HEK293 (cell line): ENCODE results near the gene SUFU.

Experiments used
- CTCF ChIA-PET: fragments of 350-600 bp; formaldehyde crosslinking; extraction: SDS; loops from one replicate; lab custom pipeline; 2021; ENCODE audit warnings: antibody characterized with exemption; lab: Yijun Ruan, JAX
- POLR2A ChIA-PET: fragments of 300-600 bp; formaldehyde crosslinking; extraction: SDS; loops from one replicate; lab custom pipeline; 2020; ENCODE audit warnings: antibody characterized with exemption, inconsistent platforms; lab: Yijun Ruan, JAX
- H3K27ac ChIP-seq: fragments of 200-500 bp; sonication (Bioruptor generic); 2 replicates; pipeline ENCODE4 v1.5.1; 2014; ENCODE audit warnings: low read depth, low read length, control low read depth, inconsistent platforms; ENCODE audit errors: extremely low read depth
- H3K36me3 ChIP-seq, 2 experiments: fragments of 200-500 bp in 1 of 2; sonication (Bioruptor generic) in 1 of 2; 1 replicate in 1 of 2; 2 replicates in 1 of 2; pipeline ENCODE4 v1.5.1; 2014 to 2017; ENCODE audit warnings: inconsistent platforms in 2 of 2, low read length in 2 of 2; ENCODE audit not compliant: control insufficient read depth in 2 of 2, insufficient read depth in 1 of 2
- H3K4me1 ChIP-seq: fragments of 200-500 bp; sonication (Bioruptor generic); 2 replicates; pipeline ENCODE4 v1.5.1; 2014; ENCODE audit warnings: mild to moderate bottlenecking, low read length, inconsistent platforms; ENCODE audit not compliant: control insufficient read depth, insufficient read depth
- H3K4me3 ChIP-seq: 2 replicates; pipeline ENCODE4 v1.5.1; 2011; ENCODE audit warnings: low read depth, mild to moderate bottlenecking, control low read depth, low read length, moderate library complexity
- H3K9me3 ChIP-seq: fragments of 200-500 bp; sonication (Bioruptor generic); 2 replicates; pipeline ENCODE4 v1.5.1; 2014; ENCODE audit warnings: low read depth, low read length, inconsistent platforms; ENCODE audit not compliant: control insufficient read depth, insufficient read depth
- GLIS1 ChIP-seq: fragments of 450-650 bp; formaldehyde crosslinking; IDR thresholded peaks from 2 replicates; pipeline ENCODE4 v1.5.1; 2016; ENCODE audit warnings: missing biosample characterization, missing genetic modification characterization
- MEIS1 ChIP-seq: sonication (generic); formaldehyde crosslinking; IDR thresholded peaks from 2 replicates; pipeline ENCODE4 v1.8.1; 2022; ENCODE audit warnings: missing genetic modification reagents, mild to moderate bottlenecking, borderline replicate concordance
- ZBTB48 ChIP-seq: fragments of 450-650 bp; formaldehyde crosslinking; IDR thresholded peaks from 2 replicates; pipeline ENCODE4 v1.5.1; 2016; ENCODE audit warnings: missing biosample characterization, missing genetic modification characterization
- ZFP69B ChIP-seq: fragments of 450-650 bp; formaldehyde crosslinking; IDR thresholded peaks from 2 replicates; pipeline ENCODE4 v1.5.1; 2016; ENCODE audit warnings: missing biosample characterization, missing genetic modification characterization
- ZNF138 ChIP-seq: fragments of 450-650 bp; formaldehyde crosslinking; IDR thresholded peaks from 2 replicates; pipeline ENCODE4 v1.5.1; 2016; ENCODE audit warnings: missing biosample characterization, missing genetic modification characterization, borderline replicate concordance
- ZNF146 ChIP-seq: fragments of 450-650 bp; formaldehyde crosslinking; IDR thresholded peaks from 2 replicates; pipeline ENCODE4 v1.5.1; 2016; ENCODE audit warnings: missing biosample characterization, missing genetic modification characterization
- ZNF175 ChIP-seq: fragments of 450-650 bp; formaldehyde crosslinking; IDR thresholded peaks from 2 replicates; pipeline ENCODE4 v1.5.1; 2016; ENCODE audit warnings: missing biosample characterization, missing genetic modification characterization
- ZNF221 ChIP-seq: fragments of 450-650 bp; formaldehyde crosslinking; IDR thresholded peaks from 2 replicates; pipeline ENCODE4 v1.5.1; 2017; ENCODE audit warnings: missing biosample characterization, missing genetic modification characterization, borderline replicate concordance
- ZNF560 ChIP-seq: fragments of 450-650 bp; formaldehyde crosslinking; IDR thresholded peaks from 2 replicates; pipeline ENCODE4 v1.5.1; 2017; ENCODE audit warnings: missing biosample characterization, missing genetic modification characterization, borderline replicate concordance
- ZNF777 ChIP-seq: fragments of 450-650 bp; formaldehyde crosslinking; IDR thresholded peaks from 2 replicates; pipeline ENCODE4 v1.5.1; 2017; ENCODE audit warnings: missing biosample characterization, missing genetic modification characterization, borderline replicate concordance
- ZNF792 ChIP-seq: fragments of 450-650 bp; formaldehyde crosslinking; IDR thresholded peaks from 2 replicates; pipeline ENCODE4 v1.5.1; 2016; ENCODE audit warnings: missing biosample characterization, missing genetic modification characterization
- ZNF830 ChIP-seq: fragments of 450-650 bp; IDR thresholded peaks from 2 replicates; pipeline ENCODE4 v1.5.0; 2018; ENCODE audit warnings: missing biosample characterization, missing genetic modification characterization, low read depth, mild to moderate bottlenecking, moderate library complexity
- ZSCAN30 ChIP-seq: fragments of 450-650 bp; IDR thresholded peaks from 2 replicates; pipeline ENCODE4 v1.5.1; 2018; ENCODE audit warnings: missing biosample characterization, mild to moderate bottlenecking, missing genetic modification characterization, moderate library complexity
- TF ChIP-seq, protein P1 (sequence below): fragments of 450-650 bp; formaldehyde crosslinking; conservative IDR thresholded peaks from 2 replicates; pipeline ENCODE4 v1.5.1; 2016; ENCODE audit warnings: low read depth, missing biosample characterization, missing genetic modification characterization
- TF ChIP-seq, protein P2 (sequence below): fragments of 450-650 bp; formaldehyde crosslinking; IDR thresholded peaks from 2 replicates; pipeline ENCODE4 v1.5.1; 2016; ENCODE audit warnings: missing biosample characterization, missing genetic modification characterization, borderline replicate concordance
- TF ChIP-seq, protein P3 (sequence below): fragments of 450-650 bp; formaldehyde crosslinking; IDR thresholded peaks from 2 replicates; pipeline ENCODE4 v1.5.1; 2016; ENCODE audit warnings: missing biosample characterization, missing genetic modification characterization
- TF ChIP-seq, protein P4 (sequence below): fragments of 450-650 bp; formaldehyde crosslinking; IDR thresholded peaks from 2 replicates; pipeline ENCODE4 v1.5.1; 2016; ENCODE audit warnings: missing biosample characterization, missing genetic modification characterization
- TF ChIP-seq, protein P5 (sequence below): fragments of 450-650 bp; formaldehyde crosslinking; IDR thresholded peaks from 2 replicates; pipeline ENCODE4 v1.5.1; 2017; ENCODE audit warnings: missing biosample characterization, missing genetic modification characterization
- TF ChIP-seq, protein P6 (sequence below): fragments of 450-650 bp; formaldehyde crosslinking; IDR thresholded peaks from 2 replicates; pipeline ENCODE4 v1.5.1; 2016; ENCODE audit warnings: missing biosample characterization, missing genetic modification characterization

Gene SUFU

DNA sequence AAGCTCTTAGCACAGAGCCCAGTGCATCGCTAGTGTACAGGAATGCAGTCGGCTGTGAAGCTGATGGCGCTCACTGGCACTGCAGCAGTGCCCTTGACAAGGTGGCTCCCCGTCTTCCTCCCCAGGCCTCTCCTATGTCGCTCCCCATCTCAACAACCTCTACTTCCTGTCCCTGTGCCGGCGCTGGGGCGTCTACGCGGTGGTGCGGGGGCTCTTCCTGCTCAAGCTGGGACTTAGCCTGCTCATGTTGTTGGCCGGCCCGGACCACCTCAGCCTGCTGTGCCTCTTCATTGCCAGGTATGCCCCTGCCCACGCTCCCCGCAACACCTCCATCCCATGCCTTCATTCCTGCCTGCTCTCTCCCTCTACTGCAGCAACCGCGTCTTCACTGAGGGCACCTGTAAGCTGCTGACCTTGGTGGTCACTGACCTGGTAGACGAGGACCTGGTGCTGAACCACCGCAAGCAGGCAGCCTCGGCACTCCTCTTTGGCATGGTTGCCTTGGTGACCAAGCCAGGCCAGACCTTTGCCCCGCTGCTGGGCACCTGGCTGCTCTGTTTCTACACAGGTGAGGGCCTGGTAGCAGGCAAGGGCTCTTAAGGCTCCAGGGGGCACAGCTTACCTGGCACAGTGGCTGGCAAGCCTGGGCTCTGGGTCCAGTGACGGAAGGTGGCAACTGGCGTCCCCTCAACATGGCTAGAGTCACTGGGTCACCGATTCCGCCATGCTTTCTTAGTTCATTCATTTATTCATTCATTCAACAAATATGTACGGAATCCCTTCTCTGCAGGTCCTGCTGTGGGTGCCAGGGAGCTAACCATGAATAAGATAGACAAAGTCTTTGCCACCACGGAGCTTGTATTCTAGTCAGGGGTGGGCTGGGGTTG lies 30.1 kb upstream of the SUFU start (continued):
- TF ChIP-seq, protein P1, sequence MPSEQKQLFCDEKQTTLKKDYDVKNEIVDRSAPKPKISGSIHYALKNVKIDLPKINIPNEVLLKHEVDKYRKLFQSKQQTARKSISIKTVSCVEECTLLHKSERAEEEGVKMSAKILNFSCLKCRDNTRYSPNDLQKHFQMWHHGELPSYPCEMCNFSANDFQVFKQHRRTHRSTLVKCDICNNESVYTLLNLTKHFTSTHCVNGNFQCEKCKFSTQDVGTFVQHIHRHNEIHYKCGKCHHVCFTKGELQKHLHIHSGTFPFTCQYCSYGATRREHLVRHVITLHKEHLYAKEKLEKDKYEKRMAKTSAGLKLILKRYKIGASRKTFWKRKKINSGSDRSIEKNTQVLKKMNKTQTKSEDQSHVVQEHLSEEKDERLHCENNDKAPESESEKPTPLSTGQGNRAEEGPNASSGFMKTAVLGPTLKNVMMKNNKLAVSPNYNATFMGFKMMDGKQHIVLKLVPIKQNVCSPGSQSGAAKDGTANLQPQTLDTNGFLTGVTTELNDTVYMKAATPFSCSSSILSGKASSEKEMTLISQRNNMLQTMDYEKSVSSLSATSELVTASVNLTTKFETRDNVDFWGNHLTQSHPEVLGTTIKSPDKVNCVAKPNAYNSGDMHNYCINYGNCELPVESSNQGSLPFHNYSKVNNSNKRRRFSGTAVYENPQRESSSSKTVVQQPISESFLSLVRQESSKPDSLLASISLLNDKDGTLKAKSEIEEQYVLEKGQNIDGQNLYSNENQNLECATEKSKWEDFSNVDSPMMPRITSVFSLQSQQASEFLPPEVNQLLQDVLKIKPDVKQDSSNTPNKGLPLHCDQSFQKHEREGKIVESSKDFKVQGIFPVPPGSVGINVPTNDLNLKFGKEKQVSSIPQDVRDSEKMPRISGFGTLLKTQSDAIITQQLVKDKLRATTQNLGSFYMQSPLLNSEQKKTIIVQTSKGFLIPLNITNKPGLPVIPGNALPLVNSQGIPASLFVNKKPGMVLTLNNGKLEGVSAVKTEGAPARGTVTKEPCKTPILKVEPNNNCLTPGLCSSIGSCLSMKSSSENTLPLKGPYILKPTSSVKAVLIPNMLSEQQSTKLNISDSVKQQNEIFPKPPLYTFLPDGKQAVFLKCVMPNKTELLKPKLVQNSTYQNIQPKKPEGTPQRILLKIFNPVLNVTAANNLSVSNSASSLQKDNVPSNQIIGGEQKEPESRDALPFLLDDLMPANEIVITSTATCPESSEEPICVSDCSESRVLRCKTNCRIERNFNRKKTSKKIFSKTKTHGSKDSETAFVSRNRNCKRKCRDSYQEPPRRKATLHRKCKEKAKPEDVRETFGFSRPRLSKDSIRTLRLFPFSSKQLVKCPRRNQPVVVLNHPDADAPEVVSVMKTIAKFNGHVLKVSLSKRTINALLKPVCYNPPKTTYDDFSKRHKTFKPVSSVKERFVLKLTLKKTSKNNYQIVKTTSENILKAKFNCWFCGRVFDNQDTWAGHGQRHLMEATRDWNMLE (tag by site-specific recombination) = no peak
- TF ChIP-seq ZNF792 (tag by site-specific recombination) (no peak), ZNF221 (no peak), ZNF830 (tag by site-specific recombination) (no peak), ZFP69B (no peak), ZNF138 (tag by site-specific recombination) (no peak), ZSCAN30 (tag by site-specific recombination) (no peak), ZBTB48 (no peak), ZNF560 (tag by site-specific recombination) (no peak)
- TF ChIP-seq, protein P2, sequence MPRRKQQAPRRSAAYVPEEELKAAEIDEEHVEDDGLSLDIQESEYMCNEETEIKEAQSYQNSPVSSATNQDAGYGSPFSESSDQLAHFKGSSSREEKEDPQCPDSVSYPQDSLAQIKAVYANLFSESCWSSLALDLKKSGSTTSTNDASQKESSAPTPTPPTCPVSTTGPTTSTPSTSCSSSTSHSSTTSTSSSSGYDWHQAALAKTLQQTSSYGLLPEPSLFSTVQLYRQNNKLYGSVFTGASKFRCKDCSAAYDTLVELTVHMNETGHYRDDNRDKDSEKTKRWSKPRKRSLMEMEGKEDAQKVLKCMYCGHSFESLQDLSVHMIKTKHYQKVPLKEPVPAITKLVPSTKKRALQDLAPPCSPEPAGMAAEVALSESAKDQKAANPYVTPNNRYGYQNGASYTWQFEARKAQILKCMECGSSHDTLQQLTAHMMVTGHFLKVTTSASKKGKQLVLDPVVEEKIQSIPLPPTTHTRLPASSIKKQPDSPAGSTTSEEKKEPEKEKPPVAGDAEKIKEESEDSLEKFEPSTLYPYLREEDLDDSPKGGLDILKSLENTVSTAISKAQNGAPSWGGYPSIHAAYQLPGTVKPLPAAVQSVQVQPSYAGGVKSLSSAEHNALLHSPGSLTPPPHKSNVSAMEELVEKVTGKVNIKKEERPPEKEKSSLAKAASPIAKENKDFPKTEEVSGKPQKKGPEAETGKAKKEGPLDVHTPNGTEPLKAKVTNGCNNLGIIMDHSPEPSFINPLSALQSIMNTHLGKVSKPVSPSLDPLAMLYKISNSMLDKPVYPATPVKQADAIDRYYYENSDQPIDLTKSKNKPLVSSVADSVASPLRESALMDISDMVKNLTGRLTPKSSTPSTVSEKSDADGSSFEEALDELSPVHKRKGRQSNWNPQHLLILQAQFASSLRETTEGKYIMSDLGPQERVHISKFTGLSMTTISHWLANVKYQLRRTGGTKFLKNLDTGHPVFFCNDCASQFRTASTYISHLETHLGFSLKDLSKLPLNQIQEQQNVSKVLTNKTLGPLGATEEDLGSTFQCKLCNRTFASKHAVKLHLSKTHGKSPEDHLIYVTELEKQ (tag by site-specific recombination) = no peak
- TF ChIP-seq, protein P3, sequence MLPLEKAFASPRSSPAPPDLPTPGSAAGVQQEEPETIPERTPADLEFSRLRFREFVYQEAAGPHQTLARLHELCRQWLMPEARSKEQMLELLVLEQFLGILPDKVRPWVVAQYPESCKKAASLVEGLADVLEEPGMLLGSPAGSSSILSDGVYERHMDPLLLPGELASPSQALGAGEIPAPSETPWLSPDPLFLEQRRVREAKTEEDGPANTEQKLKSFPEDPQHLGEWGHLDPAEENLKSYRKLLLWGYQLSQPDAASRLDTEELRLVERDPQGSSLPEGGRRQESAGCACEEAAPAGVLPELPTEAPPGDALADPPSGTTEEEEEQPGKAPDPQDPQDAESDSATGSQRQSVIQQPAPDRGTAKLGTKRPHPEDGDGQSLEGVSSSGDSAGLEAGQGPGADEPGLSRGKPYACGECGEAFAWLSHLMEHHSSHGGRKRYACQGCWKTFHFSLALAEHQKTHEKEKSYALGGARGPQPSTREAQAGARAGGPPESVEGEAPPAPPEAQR (tag by site-specific recombination) = no peak

DNA sequence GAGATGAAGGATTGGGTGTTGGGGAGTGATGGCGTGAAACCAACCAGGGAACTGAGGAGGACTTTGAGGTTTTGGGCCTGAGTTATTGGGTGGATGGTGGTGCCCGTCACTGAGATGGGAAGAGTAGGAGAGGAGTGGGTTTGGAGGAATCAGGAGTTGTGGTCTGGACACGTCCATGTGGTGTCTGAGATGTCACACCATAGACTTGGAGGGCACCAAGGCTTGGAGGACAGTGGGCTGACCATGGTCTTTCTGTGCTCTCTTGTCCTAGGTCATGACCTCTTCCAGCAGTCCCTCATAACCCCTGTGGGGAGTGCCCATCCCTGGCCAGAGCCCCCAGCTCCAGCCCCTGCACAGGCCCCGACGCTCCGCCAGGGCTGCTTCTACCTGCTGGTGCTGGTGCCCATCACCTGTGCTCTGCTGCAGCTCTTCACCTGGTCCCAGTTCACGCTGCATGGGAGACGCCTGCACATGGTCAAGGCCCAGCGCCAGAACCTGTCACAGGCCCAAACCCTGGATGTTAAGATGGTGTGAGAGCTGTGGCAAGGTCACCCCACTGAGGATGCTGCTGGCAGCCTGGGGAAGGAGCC lies 28.2 kb upstream of the SUFU start:
- H3K36me3 ChIP-seq = peaks cover 6 to 32% of the 10 kb centered on the region in 2 experiments
- ChIA-PET CTCF (interaction anchor here (0.6 kb wide), 2 partner anchors 53 to 635 kb away, joined by 3 read pairs; no protein-coding TSS in a partner anchor), POLR2A (no interaction called here)
- no peak overlapping the region for H3K4me3 ChIP-seq
- H3K4me1 ChIP-seq = no peaks in the 10 kb centered on the region
- H3K9me3 ChIP-seq = no peaks in the 10 kb centered on the region
- no peak overlapping the region for H3K27ac ChIP-seq
- TF ChIP-seq, protein P4, sequence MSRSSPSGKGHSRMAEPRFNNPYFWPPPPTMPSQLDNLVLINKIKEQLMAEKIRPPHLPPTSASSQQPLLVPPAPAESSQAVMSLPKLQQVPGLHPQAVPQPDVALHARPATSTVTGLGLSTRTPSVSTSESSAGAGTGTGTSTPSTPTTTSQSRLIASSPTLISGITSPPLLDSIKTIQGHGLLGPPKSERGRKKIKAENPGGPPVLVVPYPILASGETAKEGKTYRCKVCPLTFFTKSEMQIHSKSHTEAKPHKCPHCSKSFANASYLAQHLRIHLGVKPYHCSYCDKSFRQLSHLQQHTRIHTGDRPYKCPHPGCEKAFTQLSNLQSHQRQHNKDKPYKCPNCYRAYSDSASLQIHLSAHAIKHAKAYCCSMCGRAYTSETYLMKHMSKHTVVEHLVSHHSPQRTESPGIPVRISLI = peak; percentile 74; the same call in 1 of the 2 replicates
- TF ChIP-seq ZNF777 = no peak
- TF ChIP-seq, protein P5, sequence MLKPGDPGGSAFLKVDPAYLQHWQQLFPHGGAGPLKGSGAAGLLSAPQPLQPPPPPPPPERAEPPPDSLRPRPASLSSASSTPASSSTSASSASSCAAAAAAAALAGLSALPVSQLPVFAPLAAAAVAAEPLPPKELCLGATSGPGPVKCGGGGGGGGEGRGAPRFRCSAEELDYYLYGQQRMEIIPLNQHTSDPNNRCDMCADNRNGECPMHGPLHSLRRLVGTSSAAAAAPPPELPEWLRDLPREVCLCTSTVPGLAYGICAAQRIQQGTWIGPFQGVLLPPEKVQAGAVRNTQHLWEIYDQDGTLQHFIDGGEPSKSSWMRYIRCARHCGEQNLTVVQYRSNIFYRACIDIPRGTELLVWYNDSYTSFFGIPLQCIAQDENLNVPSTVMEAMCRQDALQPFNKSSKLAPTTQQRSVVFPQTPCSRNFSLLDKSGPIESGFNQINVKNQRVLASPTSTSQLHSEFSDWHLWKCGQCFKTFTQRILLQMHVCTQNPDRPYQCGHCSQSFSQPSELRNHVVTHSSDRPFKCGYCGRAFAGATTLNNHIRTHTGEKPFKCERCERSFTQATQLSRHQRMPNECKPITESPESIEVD (tag by site-specific recombination) = no peak
- no peak for TF ChIP-seq ZNF146 (tag by site-specific recombination)
- TF ChIP-seq GLIS1 (tag by site-specific recombination) = no peak
- TF ChIP-seq ZNF175 (tag by site-specific recombination) = no peak
- no peak for TF ChIP-seq MEIS1 (CRISPR knock-in tag)
- TF ChIP-seq, protein P6, sequence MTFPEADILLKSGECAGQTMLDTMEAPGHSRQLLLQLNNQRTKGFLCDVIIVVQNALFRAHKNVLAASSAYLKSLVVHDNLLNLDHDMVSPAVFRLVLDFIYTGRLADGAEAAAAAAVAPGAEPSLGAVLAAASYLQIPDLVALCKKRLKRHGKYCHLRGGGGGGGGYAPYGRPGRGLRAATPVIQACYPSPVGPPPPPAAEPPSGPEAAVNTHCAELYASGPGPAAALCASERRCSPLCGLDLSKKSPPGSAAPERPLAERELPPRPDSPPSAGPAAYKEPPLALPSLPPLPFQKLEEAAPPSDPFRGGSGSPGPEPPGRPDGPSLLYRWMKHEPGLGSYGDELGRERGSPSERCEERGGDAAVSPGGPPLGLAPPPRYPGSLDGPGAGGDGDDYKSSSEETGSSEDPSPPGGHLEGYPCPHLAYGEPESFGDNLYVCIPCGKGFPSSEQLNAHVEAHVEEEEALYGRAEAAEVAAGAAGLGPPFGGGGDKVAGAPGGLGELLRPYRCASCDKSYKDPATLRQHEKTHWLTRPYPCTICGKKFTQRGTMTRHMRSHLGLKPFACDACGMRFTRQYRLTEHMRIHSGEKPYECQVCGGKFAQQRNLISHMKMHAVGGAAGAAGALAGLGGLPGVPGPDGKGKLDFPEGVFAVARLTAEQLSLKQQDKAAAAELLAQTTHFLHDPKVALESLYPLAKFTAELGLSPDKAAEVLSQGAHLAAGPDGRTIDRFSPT (tag by site-specific recombination) = no peak
